GM21381 (cell line): ENCODE results near the gene MYO15A.

ENCODE experiments used
- ATAC-seq: cut with Tn5 transposase; IDR thresholded peaks from one replicate; pipeline ENCODE4 v1.9.1; 2021; ENCODE audit warnings: mild to moderate bottlenecking, moderate library complexity; ENCODE audit not compliant: unreplicated experiment

MYO15A gene

DNA sequence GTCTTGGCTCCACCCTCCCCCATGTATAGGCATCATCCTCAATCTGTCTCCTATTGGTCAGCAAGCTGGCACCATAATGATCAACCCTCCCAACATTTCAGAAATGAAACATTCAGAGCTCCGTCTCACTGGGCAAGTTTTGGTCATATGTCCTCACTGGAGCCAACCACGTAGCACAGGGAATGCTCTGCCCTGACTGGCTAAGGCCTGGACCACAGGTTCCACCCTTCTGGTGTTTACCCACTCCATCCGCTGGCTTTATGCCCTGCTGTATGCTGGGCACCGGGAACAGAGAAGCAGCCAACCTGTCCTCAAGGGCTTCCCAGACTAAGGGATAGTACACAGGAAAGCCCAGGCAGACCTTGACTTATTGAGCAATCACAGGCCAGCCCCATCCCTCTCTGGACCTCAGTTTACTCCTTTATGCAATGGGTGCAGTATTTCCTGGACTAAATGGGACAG, 20.5 kb downstream of the MYO15A start:
- ATAC-seq: no peak

DNA sequence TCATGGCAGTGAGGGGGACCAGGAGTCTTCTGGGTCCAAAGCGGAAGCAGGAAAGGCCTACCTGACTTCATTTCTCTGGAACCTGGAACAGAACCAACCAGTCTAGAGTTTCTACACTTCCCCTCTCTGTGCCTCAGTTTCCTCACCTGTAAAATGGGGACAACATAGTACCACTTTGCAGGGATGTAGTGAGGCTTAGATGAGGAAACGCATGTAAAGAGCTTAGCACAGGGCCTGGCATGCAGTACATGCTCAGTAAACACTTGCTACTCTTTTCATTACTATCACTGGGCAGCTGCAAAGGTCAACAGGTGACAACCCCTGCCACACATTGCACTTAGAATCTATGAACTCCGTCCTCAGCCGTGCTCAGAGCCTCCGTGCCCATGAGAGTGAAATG, 24.2 kb downstream of the MYO15A start:
- no peak for ATAC-seq

- ATAC-seq: no peak
These were observed 27.8 kb downstream of the MYO15A start for GRCh38 chr17:18136357-18136756.

DNA sequence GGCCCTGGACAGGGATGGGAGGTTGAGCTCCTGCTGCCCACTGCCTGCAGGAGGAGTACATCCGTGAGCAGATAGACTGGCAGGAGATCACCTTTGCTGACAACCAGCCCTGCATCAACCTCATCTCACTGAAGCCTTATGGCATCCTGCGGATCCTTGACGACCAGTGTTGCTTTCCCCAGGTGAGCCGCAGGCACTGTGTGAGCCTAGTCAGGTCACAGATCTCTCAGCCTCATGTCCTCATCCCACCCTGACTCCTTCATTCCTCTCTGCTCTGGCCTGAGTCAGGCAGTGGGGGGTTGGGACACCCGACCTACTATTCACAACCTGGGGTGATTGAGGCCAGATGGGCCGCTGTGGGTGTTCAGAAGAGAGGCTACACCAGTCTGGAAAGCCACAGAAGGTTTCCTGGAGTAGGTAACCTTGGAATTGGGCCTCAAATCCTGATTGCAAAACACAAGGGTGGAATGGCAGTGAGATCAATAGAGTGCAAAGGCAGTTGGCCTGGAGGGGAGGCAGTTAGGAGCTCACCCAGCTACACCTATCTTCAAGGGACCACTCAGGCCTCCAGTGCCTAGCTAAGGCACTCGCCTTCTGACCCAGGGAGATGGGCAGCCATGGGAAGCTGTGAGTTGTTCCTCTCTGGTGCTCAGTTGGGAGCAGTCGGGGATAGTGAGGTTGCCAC, 29.7 kb downstream of the MYO15A start:
- ATAC-seq: no peak

- ATAC-seq: no peak
These were observed 30.5 kb downstream of the MYO15A start for GRCh38 chr17:18139092-18139491.

- no peak for ATAC-seq
These were observed 30.9 kb downstream of the MYO15A start for GRCh38 chr17:18139498-18139897.

DNA sequence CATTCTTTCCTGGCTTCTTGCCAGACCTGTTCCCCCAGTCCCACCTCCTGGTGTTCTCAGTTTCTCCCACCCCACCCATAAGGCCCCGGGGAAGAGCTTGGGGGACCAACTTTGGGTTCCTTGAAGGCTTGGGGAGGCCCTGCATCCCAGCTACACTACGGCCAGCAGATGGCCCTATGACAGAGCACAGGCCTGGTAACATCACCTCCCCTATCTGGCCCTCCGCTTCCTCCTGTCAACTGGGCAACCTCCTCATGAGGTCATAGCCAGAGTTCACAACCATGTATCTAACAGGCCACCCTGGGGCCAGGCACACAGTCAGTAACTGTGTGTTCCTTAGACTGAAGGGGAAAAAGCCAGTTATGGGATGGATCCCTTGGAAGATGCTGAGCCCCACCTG, 31.4 kb downstream of the MYO15A start:
- no peak for ATAC-seq

DNA sequence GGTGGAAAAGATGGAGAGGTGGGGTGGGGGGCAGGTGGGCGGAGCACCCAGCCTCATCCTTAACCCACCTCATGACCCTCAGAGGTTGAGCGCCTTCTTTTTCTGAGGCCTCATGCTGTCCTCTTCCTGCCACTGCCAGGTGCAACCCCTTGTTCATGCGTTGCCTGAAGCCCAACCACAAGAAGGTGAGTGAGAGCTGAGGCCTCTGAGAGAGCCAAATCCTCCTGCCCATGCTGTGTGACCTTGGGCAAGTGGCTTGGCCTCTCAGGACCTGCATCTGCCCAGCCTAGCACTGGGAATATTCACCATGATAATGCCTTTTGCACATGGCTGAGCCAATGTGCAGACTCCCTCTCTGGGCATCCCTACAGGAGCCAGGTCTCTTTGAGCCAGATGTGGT, 32.1 kb downstream of the MYO15A start:
- no peak for ATAC-seq

DNA sequence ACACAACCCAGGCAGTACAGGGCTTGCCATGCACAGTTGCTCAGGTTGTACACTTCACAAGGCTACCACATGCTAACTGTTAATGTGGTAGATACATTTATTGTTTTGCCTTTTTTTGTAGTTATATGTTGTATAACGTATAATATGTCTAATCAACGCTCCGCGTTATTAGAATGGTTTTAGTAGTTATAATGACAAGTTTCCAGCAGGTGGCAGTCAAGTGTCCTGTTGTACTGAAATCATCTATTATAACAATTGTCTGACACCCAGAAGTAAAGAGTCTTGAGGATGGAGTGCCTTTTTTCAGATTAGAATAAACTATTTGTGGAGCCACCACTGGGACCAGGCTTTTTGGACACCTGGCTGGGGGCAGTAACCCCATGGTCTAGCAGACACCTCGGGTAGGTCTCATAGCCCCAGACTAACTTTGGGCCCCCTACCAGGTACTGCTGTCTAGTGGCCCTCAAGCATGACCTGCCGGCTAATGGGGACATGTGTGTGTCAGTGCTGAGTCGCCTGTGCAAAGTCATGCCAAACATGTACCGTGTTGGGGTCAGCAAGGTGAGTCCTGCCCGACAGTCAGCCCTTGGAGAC, 32.8 kb downstream of the MYO15A start:
- ATAC-seq: no peak

- no peak for ATAC-seq
These were observed 33.9 kb downstream of the MYO15A start for GRCh38 chr17:18142417-18142816.

GRCh38 chr17:18143044-18143936, 34.7 kb downstream of the MYO15A start:
- ATAC-seq: no peak

- no peak for ATAC-seq
These were observed 35.7 kb downstream of the MYO15A start for GRCh38 chr17:18144261-18144660.

- ATAC-seq: no peak
These were observed 36.3 kb downstream of the MYO15A start for GRCh38 chr17:18144855-18145254.

DNA sequence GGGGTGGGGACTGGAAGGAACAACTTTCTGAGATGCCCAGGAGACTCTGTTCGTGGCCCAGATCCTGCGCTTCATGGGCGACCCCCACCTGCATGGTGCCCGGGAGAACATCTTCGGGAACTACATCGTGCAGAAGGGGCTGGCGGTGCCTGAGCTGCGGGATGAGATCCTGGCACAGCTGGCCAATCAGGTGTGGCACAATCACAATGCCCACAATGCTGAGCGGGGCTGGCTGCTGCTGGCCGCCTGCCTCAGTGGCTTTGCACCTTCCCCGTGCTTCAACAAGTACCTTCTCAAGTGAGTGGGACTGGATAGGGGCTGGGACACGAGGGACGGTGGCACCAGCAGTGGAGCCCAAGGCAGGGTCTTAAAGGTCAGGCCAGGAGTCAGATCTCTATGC, 37.3 kb downstream of the MYO15A start:
- no peak for ATAC-seq

- no peak for ATAC-seq
These were observed 37.7 kb downstream of the MYO15A start for GRCh38 chr17:18146259-18146658.

DNA sequence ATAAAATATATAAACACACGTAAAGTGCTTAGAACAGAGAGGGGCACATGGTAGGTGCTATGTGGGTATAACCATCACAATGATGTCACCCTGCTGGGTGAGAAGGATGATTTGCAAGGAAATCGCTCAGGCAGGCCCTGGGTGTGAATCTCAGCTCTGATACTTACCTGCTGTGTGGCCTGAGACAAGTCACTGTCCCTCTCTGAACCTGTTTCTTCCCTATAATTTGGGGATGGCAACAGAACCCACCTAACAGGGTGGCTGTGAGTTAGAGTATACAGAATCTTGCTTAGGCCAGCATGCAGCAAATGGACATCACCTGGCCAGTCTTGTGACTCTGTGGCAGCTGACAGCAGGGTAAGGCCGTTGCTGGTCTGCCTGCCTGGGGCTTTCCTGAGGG, 38.4 kb downstream of the MYO15A start:
- no peak for ATAC-seq

DNA sequence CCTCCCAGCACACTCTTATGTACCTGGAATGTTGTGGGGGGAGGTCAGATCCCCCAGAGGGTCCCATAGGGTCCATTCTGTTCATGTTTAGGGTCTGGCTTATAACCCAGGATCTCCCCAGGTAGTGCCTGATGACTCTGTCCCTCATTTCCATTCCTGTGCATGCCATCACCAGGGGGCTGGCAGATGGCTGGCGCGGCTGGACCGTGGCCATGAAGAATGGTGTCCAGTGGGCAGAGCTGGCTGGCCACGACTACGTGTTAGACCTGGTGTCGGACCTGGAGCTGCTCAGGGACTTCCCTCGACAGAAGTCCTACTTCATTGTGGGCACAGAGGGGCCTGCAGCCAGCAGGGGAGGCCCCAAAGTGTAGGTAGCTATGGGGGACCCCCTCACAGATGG, 40.0 kb downstream of the MYO15A start:
- ATAC-seq: no peak

GRCh38 chr17:18151290-18151689, 42.7 kb downstream of the MYO15A start:
- ATAC-seq: no peak

- no peak for ATAC-seq
These were observed 46.6 kb downstream of the MYO15A start for GRCh38 chr17:18155179-18155578.

- ATAC-seq: no peak
These were observed 47.8 kb downstream of the MYO15A start for GRCh38 chr17:18156171-18156975.

DNA sequence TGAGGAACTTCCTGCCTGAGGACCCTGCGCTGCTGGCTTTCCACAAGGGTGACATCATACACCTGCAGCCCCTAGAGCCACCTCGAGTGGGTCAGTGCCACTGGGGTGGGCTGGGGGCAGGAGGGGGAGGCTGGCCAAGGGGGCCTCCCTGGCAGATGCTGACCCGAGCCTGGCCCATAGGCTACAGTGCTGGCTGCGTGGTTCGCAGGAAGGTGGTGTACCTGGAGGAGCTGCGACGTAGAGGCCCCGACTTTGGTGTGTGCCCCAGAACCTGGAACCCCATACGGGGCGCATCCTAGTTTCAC, 48.4 kb downstream of the MYO15A start:
- no peak for ATAC-seq
